ENCODE results near the gene GRB14.
"Not testable (repeated sequence)": the region's sequence is repeated elsewhere in the genome, so short reads cannot be mapped to it uniquely, and the experiment has no call there.

GRB14 gene

GRCh38 chr2:164549705-164550104, 71.6 kb downstream of the GRB14 start:
- not testable (repeated sequence) for DNase-seq

GRCh38 chr2:164545484-164545883, 75.8 kb downstream of the GRB14 start:
- DNase-seq, result no peak

DNA sequence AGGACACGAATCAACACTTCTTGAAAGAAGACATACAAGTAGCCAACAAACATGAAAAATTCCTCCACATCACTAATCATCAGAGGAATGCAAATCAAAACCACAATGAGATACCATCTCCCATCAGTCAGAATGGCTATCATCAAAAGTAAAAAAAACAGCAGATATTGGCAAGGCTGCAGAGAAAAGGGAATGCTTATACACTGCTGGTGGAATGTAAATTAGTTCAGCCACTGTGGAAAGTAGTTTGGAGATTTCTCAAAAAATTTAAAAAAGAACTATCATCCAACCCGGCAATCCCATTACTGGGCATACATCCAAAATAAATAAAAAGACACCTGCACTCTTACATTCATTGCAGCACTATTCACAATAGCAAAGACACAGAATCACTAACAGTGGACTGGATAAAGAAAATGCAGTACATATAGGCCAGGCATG, 78.7 kb downstream of the GRB14 start:
- no peak for DNase-seq

- DNase-seq, result no peak
Measured at GRCh38 chr2:164538240-164538866, 82.9 kb downstream of the GRB14 start.

GRCh38 chr2:164535280-164536025, 85.8 kb downstream of the GRB14 start:
- no peak for DNase-seq

DNA sequence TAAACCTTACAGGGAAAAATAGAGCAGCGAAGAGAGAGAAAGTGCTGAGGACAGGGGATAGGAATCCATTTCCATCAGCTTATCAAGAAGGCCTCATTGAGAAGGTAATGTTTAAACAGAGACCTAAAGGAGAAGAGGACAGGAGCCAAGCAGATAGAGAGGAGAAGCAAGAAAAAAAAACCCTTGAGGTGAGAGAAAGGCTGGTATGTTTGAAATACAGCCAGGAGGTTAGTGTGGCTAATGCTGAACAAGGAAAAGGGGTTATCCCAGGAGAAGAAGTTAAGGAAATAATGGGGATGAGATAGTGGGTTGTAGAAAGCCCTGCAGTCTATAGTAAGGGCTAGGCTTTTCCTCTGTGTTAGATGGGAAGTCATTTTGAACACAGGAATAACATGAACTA, 90.8 kb downstream of the GRB14 start:
- no peak for DNase-seq

DNA sequence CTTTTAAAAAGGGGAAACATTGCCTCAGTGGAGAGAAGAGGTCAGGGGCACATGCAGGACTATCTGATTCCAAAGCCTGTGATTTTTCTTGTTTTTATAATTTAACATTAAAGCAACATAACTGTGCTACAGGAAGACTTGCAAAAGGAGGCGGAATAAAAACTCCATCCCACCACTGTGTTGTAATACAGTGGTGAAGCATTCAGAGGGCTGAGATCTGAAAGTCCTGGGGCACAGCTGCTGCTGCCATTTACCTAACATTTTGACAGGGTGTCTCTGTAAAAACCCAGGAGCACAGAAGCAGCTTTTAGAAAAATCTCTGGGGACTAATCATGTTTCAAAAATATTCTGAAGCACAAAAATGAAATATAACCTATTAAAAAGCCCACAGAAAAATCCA, 97.6 kb downstream of the GRB14 start:
- DNase-seq, result no peak

DNA sequence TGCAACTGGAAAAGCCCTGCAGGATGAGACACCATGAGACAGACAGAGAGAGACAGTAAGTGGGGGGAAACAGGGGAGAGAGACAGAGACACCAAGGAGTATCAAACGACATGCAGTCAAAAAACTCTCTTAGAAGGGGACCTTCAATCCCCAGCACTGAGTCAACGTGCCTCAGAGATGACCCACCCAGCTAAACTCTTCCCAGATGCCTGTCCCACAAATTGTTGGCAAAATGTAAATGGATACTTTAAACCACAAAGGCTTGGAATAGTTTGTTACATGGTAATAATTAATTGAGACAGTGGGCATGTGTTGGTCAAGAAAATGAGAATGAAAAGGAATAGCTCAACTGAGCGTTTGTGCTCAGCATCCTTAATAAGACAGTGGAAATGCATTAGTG, 98.3 kb downstream of the GRB14 start:
- DNase-seq, result no peak

DNA sequence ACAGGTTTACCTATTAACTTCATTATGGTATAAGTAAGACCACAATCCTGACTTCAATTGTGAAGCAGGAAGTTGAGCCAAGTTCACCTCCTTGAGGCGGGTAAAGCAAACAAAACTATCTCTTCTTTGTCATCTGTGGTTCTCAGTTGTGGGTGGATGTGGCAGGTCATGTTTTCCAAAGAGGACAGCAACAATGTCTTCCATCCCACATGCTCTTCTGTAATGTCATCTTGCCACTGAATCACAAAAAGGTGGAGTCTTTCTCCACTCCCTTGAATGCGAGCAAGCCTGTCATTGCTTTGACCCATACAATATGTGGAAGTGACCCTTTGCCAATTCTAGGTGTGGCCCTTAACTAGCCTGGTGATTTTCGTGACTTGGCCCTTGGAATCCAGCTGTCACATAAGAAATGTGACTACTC, 98.7 kb downstream of the GRB14 start:
- no peak for DNase-seq

DNA sequence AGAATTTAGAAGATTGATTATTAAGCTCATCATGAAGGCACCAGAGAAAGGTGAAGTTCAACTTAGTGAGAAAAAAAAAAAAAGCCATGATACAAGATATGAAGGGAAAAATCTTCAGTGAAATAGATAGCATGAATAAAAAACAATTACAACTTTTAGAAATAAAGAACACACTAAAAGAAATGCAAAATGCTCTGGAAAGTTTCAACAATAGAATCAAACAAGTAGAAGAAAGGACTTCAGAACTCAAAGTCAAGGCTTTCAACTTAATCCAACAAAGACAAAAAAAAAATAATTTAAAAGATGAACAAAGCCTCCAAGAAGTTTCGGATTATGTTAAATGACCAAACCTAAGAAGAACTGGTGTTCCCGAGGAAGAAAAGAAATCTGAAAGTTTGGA, 105.5 kb downstream of the GRB14 start:
- no peak for DNase-seq

DNA sequence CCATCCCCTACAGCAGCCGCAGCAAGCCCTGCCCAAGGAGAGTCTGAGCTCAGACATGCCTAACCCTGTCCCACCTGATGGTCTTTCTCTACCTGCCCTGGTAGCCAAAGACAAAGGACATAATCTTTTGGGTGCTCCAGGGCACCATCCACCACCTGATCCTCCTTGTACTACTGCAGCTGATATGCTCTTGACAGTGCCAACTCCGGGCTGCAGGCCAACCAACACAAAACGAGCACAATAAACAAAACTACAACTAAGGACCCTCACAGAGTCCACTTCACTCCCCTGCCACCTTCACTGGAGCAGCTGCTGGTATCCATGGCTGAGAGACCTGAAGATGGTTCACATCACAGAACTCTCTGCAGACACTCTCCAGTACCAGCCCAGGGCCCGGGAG, 106.3 kb downstream of the GRB14 start:
- no peak for DNase-seq

GRCh38 chr2:164514491-164514890, 106.8 kb downstream of the GRB14 start:
- DNase-seq, result no peak

DNA sequence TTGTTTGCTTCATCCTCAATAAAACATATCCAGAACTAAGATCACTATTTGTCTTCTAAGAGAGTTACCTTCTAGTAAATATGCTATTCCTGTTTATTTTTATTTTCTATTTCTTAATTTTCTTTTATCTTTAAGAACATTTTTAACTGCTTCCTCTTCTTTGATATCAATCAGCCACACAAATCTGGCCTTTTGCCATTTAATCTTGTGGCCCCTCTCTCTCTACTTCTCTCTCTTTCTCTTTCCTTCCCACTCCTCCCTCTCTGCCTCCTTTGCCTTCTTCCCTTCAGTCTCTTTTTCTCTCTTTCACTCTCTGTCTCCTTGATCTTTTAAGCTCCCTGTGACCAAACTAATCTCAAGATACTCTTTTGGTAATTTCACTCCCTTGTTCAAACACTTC, 108.4 kb downstream of the GRB14 start:
- no peak for DNase-seq

- no peak for DNase-seq
Measured at GRCh38 chr2:164511738-164512137, 109.5 kb downstream of the GRB14 start.

DNA sequence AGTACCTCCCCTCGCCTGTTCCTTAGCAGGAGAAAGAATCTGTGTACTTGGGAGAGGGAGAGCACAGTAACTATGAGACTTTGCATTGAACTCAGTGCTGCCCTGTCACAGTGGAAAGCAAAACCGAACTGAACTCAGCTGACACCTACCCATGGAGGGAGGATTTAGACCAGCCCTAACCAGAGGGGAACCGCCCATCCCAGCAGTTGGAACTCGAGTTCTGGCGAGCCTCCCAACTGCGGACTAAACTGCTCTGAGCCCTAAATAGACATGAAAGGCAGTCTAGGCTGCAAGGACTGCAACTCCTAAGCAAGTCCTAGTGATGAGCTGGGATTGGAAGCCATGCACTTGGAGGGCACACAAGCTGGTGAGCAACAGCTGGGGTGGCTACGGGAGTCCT, 110.4 kb downstream of the GRB14 start:
- no peak for DNase-seq

GRCh38 chr2:164509137-164509877, 112.0 kb downstream of the GRB14 start:
- DNase-seq, result no peak

DNA sequence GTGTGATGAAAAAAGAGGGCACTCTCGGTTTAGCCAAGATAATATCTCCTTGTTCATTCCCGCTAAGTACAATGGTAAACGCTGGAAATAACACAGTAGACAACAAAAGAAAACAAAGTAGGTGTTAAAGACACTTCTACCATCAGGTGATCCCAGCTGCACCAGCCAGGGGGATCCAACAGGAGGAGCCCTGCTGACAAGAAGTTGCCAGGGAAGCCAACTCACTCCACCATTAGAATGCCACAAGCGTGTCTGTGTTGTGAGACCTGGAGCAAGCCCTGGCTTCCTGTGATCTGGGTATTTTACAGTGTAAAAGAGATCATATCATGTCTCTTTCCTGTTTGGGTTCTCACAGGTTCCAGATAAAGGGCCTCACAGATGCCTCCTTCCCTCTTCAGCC, 117.0 kb downstream of the GRB14 start:
- DNase-seq, result no peak

DNA sequence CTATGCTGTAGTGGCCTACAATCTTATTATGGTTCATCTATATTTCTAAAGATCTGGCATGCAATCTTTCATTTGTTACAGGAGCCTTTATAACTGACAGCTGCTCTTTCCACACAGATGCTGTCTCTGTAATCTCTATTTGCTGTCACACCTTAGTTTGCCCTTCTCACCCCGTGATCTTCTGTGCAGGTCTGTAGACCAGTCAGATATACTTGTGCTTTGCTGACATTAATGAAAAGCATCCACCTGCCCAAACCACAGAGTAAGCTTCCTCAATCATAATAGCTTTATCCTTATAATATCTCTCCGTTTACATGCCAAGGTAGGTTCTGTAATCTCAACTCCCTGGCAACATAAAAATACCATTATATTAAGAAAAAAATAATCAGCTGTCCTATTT, 122.4 kb downstream of the GRB14 start:
- DNase-seq, result no peak

DNA sequence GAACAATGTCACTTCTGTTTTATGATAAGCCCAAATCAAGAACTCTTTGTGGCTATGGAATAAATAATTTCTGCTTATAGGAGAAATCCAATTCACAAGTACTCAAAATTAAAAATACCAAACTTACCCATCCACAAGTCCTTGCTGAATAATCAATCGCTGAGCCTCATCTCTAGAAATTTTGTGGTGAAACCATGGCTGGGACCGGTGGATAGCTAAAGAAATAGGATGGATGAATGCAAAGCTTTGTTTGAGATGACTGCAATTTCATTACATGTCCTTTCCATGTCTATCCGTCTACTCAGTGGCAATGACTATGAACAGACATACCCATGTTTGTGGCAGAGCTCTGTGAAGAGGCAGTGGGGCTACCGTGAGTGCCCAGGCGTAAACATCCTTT, 124.4 kb downstream of the GRB14 start:
- no peak for DNase-seq

GRCh38 chr2:164496421-164496820, 124.9 kb downstream of the GRB14 start:
- no peak for DNase-seq

DNA sequence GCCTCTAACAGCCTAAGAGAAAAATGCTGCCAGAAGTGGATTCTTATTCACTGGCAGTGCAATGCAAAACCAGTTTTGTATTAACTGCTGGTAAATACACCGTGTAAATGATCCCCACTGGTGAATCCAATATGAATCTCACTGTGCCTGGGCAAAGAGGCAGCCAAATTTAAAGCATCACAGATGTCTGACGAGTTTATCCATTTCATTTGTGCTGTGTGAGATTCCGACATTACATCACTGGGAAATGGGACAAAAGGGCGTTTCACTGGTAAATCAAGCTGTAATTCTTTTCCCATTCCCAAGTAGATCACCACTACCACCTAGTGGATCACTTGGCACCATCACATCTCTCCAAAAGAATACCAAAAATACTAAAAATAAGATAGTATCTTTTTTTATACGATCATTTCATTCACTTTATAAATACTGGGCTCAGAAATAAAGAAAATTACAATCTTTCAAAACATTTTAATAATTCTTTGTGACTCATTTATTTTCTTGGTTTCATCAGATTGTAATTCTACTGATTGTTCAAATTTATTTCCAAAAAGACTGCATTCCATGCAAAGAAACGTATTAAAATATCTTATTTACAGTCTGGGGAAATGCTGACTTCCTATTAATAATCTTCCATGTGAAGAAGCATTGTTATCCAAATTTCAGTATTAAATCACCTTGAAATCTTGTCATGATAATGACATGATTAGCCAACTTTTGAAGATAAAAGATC, 125.6 kb downstream of the GRB14 start:
- no peak for DNase-seq

DNA sequence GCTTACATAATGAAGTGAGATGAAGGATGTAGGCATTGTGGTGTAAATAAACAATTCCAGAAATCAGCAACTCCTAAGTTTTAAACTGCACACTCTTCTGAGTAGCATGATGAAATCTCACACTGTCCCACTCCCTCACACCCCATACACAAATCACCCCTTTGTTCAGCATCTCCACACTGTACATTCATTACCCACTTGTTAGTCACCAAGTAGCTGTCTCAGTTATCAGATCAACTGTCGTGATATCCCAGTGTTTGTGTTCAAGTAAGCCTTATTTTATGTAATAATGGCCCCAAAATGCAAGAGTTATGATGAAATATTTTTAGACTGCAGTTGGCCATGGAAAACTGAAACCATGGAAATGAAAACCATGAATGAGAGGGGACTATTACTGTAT, 135.7 kb downstream of the GRB14 start:
- no peak for DNase-seq

DNA sequence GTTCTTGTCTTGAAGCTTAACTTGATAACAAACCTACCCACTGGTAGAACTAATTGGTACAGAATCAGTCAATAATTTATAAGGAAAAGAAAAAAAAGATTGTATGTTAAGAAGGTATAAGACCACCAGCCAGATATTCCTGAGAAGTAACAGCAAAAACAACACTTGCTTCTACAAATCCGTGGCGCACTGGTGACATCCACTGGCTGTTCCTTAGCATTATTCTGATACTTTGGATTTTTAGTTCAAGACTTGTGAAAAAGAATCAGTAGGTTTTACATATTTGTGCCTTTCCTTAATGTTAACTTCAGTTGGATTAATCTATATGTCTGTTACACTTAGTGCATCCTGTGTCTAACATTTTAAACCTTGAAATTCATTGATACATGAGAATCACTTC, 141.8 kb downstream of the GRB14 start:
- no peak for DNase-seq
